ENCODE data around the gene FLNB. TPM values are rescaled to one million over a fixed set of nuclear protein-coding genes. Genes with fewer than 3 reads are reported as not detected.

The FLNB gene
- total and polyA plus RNA-seq, 2 of the 13 experiments (the other 11 are each of a cell fraction or from before 2014, with no cell fraction given): 106 to 130 TPM

DNA sequence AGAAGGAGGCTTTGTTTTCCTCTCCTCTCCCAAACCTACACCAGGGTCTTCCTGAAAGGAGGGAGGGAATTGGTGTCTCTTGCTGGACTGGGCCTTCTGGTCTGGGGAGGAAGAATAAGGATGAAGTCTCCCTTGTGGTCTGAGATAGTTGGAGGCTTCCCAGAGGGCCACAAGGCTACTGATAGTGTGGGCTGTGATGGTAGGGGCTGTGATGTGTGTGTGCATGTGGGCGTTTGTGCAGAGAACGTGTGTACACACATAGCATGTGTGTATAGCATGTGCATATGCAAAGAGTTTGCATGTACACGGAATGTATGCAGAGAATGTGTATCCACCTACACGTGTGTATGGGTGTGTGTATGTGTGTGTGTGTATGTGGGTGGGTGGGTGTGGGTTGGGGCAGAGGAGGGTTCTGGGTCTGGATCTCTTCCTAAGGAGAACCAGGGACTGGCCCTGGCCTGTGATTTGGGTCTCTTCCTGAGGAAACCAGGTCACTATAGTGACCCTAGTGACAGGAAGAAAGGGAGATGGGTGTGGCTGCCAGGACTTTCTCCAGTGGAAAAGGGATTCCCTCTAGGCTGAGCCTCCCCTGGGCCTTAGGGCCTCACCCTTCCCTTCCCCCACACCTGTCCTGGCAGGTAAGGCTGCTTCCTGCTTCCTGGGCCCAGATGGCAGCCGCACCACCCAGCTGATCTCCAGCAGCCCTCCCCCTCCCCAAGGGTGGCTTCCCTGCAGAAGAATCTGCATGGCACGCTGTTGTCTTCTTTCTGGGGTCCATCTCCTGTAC is 1.7 kb downstream of the FLNB start (continued):
- TF ChIP-seq, protein P1, sequence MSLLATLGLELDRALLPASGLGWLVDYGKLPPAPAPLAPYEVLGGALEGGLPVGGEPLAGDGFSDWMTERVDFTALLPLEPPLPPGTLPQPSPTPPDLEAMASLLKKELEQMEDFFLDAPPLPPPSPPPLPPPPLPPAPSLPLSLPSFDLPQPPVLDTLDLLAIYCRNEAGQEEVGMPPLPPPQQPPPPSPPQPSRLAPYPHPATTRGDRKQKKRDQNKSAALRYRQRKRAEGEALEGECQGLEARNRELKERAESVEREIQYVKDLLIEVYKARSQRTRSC (CRISPR knock-in tag; IDR thresholded peaks at IDR 0.05; ENCODE audit: low read depth): no peak
- no peak for TF ChIP-seq ZNF781 (CRISPR knock-in tag; IDR thresholded peaks at IDR 0.05; ENCODE audit: borderline replicate concordance, not compliant biosample characterization)
- TF ChIP-seq ZNF547 (CRISPR knock-in tag; IDR thresholded peaks at IDR 0.05): no peak
- TF ChIP-seq, protein P2, sequence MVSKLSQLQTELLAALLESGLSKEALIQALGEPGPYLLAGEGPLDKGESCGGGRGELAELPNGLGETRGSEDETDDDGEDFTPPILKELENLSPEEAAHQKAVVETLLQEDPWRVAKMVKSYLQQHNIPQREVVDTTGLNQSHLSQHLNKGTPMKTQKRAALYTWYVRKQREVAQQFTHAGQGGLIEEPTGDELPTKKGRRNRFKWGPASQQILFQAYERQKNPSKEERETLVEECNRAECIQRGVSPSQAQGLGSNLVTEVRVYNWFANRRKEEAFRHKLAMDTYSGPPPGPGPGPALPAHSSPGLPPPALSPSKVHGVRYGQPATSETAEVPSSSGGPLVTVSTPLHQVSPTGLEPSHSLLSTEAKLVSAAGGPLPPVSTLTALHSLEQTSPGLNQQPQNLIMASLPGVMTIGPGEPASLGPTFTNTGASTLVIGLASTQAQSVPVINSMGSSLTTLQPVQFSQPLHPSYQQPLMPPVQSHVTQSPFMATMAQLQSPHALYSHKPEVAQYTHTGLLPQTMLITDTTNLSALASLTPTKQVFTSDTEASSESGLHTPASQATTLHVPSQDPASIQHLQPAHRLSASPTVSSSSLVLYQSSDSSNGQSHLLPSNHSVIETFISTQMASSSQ (IDR thresholded peaks at IDR 0.05; ENCODE audit: low read depth): no peak
- TF ChIP-seq, protein P2 (CRISPR knock-in tag; IDR thresholded peaks at IDR 0.05; ENCODE audit: borderline replicate concordance): no peak
- TF ChIP-seq, protein P3, sequence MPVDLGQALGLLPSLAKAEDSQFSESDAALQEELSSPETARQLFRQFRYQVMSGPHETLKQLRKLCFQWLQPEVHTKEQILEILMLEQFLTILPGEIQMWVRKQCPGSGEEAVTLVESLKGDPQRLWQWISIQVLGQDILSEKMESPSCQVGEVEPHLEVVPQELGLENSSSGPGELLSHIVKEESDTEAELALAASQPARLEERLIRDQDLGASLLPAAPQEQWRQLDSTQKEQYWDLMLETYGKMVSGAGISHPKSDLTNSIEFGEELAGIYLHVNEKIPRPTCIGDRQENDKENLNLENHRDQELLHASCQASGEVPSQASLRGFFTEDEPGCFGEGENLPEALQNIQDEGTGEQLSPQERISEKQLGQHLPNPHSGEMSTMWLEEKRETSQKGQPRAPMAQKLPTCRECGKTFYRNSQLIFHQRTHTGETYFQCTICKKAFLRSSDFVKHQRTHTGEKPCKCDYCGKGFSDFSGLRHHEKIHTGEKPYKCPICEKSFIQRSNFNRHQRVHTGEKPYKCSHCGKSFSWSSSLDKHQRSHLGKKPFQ (CRISPR knock-in tag; IDR thresholded peaks at IDR 0.05; ENCODE audit: insufficient replicate concordance): no peak
- TF ChIP-seq, protein P4, sequence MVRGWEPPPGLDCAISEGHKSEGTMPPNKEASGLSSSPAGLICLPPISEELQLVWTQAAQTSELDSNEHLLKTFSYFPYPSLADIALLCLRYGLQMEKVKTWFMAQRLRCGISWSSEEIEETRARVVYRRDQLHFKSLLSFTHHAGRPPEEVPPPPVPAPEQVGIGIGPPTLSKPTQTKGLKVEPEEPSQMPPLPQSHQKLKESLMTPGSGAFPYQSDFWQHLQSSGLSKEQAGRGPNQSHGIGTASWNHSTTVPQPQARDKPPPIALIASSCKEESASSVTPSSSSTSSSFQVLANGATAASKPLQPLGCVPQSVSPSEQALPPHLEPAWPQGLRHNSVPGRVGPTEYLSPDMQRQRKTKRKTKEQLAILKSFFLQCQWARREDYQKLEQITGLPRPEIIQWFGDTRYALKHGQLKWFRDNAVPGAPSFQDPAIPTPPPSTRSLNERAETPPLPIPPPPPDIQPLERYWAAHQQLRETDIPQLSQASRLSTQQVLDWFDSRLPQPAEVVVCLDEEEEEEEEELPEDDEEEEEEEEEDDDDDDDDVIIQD (CRISPR knock-in tag; IDR thresholded peaks at IDR 0.05; ENCODE audit: low read depth): no peak
- TF ChIP-seq, protein P5, sequence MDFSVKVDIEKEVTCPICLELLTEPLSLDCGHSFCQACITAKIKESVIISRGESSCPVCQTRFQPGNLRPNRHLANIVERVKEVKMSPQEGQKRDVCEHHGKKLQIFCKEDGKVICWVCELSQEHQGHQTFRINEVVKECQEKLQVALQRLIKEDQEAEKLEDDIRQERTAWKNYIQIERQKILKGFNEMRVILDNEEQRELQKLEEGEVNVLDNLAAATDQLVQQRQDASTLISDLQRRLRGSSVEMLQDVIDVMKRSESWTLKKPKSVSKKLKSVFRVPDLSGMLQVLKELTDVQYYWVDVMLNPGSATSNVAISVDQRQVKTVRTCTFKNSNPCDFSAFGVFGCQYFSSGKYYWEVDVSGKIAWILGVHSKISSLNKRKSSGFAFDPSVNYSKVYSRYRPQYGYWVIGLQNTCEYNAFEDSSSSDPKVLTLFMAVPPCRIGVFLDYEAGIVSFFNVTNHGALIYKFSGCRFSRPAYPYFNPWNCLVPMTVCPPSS (IDR thresholded peaks at IDR 0.05): no peak
- TF ChIP-seq, protein P6, sequence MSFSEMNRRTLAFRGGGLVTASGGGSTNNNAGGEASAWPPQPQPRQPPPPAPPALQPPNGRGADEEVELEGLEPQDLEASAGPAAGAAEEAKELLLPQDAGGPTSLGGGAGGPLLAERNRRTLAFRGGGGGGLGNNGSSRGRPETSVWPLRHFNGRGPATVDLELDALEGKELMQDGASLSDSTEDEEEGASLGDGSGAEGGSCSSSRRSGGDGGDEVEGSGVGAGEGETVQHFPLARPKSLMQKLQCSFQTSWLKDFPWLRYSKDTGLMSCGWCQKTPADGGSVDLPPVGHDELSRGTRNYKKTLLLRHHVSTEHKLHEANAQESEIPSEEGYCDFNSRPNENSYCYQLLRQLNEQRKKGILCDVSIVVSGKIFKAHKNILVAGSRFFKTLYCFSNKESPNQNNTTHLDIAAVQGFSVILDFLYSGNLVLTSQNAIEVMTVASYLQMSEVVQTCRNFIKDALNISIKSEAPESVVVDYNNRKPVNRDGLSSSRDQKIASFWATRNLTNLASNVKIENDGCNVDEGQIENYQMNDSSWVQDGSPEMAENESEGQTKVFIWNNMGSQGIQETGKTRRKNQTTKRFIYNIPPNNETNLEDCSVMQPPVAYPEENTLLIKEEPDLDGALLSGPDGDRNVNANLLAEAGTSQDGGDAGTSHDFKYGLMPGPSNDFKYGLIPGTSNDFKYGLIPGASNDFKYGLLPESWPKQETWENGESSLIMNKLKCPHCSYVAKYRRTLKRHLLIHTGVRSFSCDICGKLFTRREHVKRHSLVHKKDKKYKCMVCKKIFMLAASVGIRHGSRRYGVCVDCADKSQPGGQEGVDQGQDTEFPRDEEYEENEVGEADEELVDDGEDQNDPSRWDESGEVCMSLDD (CRISPR knock-in tag; IDR thresholded peaks at IDR 0.05; ENCODE audit: borderline replicate concordance): no peak
- TF ChIP-seq, protein P7, sequence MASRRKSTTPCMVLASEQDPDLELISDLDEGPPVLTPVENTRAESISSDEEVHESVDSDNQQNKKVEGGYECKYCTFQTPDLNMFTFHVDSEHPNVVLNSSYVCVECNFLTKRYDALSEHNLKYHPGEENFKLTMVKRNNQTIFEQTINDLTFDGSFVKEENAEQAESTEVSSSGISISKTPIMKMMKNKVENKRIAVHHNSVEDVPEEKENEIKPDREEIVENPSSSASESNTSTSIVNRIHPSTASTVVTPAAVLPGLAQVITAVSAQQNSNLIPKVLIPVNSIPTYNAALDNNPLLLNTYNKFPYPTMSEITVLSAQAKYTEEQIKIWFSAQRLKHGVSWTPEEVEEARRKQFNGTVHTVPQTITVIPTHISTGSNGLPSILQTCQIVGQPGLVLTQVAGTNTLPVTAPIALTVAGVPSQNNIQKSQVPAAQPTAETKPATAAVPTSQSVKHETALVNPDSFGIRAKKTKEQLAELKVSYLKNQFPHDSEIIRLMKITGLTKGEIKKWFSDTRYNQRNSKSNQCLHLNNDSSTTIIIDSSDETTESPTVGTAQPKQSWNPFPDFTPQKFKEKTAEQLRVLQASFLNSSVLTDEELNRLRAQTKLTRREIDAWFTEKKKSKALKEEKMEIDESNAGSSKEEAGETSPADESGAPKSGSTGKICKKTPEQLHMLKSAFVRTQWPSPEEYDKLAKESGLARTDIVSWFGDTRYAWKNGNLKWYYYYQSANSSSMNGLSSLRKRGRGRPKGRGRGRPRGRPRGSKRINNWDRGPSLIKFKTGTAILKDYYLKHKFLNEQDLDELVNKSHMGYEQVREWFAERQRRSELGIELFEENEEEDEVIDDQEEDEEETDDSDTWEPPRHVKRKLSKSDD (CRISPR knock-in tag; IDR thresholded peaks at IDR 0.05; ENCODE audit: low read depth): no peak
- TF ChIP-seq SIN3A (IDR thresholded peaks at IDR 0.05; ENCODE audit: borderline replicate concordance, low read depth, low read length): no peak
